HepG2 (cell line): ENCODE measurements around the gene USP32.

Experiments
- FOXA3 ChIP-seq: IDR thresholded peaks from 2 replicates; pipeline ENCODE4 v1.6.1; 2016; ENCODE audit warnings: missing genetic modification reagents, missing compliant biosample characterization
- HDAC6 ChIP-seq: fragments of 200-600 bp; sonication (generic); IDR thresholded peaks from 2 replicates; pipeline ENCODE4 v1.7.0; 2017; ENCODE audit warnings: mild to moderate bottlenecking, antibody characterized with exemption, low read length, low read depth
- RNF219 ChIP-seq: sonication (generic); formaldehyde crosslinking; IDR thresholded peaks from 2 replicates; pipeline ENCODE4 v1.5.0; 2020; ENCODE audit warnings: mild to moderate bottlenecking, missing genetic modification reagents
- SP1 ChIP-seq, 2 experiments: fragments of 450-650 bp in 1 of 2; sonication (generic) in 1 of 2; formaldehyde crosslinking in 1 of 2; IDR thresholded peaks; 2 replicates each; pipeline versions ENCODE4 v1.4.0 to v1.6.1; 2016 to 2020; ENCODE audit warnings: missing genetic modification reagents in 1 of 2

- TF ChIP-seq SP1 (IDR thresholded peaks at IDR 0.05), result no peak
- no peak for TF ChIP-seq SP1 (CRISPR knock-in tag; IDR thresholded peaks at IDR 0.05)
- TF ChIP-seq HDAC6, result no peak
- TF ChIP-seq FOXA3 (CRISPR knock-in tag), result no peak
- TF ChIP-seq RNF219 (CRISPR knock-in tag), result no peak
These were observed 168.5 kb downstream of the USP32 start for GRCh38 chr17:60223456-60223855.
